ENCODE data around the gene NCOA5.
"Not testable (repeated sequence)": the region's sequence is repeated elsewhere in the genome, so short reads cannot be mapped to it uniquely, and the experiment has no call there.

The NCOA5 gene

DNA sequence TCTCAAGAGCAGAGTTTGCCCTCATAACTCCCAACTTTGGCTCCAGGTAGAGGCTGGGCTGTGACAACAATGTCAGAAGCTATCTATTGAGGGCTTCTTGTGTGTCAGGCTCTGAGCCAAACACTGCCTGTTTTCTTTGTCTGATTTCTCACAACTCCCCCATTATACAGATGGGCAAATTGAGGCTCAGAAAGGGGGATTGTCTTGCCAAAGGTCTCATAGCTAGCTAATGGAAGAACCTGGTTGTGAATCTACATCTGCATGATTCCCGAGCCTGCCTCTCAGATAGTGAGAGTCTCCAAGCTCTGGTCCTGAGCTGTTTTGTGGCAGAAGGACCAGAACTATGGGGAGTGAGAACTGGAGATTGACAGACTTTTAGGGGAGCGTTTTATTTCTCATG lies 29.8 kb upstream of the NCOA5 start:
- no peak for DNase-seq

DNA sequence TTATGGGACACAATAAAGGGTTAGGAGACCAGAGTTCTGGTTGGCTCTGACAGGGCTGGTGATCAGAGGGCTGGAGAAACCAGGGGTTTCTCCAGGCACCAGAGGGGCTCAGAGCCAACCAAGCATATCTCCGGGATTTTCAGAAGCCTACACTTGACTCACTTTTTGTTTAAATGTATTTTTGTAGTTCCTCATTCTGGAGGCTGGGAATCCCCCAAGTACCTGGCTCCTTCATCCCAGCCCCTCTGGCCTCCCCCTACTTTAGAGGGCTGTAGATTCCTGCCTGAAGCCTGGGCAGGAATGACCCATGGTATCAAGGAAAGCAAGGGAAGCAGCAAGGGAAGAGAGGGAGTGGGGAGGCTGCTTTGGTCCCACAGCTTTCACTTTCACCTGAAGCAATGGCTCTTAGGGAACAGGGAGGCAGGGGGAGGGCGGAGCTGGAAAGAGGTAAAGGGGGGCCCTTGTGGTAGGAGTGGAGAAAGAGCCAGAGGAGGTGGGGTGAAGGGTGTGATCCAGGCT lies 29.3 kb upstream of the NCOA5 start:
- DNase-seq: no peak

DNA sequence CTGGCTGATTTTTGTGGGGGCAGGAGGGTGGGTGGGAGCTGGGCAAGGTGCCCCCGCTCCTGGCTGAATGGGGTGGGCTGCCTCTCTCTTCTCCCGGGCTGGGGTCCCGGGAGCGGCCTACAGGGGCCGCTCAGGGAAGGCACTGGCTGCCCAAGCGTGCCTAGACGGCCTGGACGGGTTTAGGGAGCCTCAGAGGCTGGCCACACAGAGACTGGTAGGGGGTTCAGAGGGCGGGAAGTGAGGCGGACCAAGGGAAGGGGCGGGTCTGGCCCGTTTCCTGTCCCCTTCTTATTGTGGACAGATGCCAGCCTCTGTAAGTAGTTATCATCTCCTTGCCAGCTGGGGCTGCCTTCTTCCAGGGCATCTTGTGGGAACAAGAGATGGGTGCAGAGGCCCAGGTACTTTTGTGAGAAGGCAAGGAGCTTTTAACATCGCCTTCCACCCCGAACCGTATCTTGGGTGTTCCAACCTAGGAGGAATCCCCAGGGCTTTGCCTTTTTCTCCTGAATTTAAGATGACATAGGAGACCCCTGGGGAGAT lies 28.8 kb upstream of the NCOA5 start:
- DNase-seq: no peak

DNA sequence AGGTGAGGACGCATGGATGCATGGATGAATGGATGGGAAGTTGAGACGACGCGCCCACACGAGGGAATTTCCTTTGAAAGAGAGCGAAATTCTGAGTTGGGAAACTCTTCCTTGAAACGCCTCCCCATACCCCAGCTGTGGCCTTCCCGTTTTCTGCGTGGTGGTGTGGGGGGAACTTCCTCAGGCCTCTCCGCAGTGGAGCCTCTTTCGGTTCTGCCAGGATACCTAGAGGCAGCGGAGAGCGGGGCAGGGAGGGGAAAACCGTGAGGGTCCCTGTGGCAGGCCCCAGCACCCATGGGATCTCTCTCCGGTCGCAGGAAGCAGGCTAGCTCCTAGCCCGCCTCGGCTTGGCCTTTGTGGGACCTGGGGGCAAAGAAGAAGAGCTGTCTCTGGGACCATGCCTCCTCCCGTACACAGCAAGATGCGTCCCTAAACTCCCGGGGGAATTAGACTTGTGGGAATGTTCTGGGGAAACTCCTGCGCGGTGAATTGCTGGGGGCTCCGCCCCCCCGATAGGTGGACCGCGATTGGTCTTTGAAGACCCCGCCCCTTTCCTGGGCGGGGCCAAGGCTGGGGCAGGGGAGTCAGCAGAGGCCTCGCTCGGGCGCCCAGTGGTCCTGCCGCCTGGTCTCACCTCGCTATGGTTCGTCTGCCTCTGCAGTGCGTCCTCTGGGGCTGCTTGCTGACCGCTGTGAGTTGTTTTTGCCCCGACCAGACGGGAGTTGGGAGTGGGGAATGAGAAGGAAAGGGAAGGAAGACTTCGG lies 28.1 kb upstream of the NCOA5 start, which contains the start of gene CD40:
CD40 (plus strand) TSS at position 611 of the 764 bp plus-strand sequence; CDS start at position 641, 30 bp downstream.
- DNase-seq: peak; percentile 65

DNA sequence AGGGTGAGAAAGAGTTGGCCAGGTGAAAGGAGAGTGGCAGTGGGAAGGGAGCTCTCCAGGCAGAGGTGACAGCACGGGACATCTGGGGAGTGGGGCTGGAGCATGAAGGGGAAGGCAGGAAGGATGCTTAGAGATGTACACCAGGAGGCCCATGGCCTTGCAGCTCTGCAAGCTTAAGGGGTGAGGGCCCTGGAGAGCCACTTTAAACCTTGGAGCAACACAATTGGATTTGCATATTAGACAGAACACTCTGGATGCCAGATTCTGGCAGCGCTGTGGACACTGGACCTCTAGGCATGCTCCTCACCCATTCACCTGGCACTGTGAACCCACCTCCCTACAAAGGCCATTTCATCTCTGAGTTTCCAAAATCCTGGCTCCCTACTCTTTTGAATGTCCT lies 24.7 kb upstream of the NCOA5 start:
- DNase-seq: no peak

DNA sequence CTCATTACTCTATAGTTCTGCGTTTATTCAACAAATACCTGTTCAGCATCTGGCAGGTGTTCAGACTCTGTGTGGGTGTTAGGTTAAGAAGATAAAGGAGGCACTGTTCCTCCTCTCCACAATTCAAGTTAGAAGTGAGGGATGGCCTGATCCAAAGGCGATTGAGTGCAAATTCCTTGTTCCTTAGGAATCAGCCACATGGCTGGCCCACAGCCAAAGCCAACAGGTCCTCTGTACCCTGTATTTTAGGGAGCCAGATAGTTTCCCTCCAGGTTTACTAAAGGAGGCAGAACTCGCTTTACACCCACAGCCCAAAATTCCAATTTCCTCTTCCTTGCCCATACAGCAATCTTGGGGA lies 23.3 kb upstream of the NCOA5 start:
- no peak for DNase-seq

DNA sequence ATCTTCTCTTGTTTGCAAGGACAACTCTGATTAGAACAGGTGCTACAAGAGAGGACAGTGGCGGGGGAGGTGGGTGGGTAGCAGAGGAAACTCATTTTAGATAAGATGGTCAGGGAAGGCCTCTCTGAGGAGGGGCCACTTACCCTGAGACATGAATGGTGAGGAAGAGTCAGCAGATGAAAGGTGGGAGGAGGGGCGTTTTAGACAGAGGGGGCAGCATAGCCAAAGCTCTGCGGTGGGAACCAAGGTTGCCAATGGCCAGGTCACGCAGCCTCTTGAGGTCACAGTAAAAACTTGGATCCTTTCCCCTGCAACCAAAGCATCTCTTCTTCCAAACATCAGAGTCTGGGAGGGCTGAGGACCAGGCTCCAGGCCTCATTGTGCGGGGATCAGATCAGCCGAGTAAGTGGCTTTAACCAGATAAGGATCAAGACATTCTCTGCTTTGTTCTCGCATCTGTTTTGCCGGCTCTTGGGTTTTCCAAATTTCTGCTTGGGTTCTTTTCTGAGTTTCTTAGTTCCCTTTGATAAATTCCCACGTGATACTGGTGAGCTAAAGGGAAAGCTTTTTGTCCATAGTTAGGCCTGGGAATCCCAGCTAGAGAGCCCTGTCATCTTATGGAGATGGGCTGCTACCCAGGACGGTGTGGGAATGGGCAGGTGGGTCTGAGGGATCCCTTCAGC lies 22.8 kb upstream of the NCOA5 start:
- DNase-seq: no peak

DNA sequence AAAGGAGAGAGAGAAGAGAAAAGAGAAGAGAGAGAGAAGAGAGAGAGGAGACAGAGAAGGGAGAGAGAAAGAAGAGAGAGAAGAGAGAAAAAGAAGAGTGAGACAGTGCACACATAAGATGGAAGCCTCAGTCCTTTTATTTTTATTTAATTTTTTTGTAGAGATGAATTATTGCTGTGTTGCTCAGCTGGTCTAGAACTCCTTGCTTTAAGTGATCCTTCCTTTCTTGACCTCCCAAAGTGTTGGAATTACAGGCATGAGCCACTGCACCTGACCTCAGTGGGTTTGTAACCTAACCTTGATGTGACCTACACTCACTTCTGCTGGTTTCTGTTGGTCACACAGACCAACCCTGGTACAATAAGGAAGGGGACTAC lies 22.1 kb upstream of the NCOA5 start:
- DNase-seq: no peak

DNA sequence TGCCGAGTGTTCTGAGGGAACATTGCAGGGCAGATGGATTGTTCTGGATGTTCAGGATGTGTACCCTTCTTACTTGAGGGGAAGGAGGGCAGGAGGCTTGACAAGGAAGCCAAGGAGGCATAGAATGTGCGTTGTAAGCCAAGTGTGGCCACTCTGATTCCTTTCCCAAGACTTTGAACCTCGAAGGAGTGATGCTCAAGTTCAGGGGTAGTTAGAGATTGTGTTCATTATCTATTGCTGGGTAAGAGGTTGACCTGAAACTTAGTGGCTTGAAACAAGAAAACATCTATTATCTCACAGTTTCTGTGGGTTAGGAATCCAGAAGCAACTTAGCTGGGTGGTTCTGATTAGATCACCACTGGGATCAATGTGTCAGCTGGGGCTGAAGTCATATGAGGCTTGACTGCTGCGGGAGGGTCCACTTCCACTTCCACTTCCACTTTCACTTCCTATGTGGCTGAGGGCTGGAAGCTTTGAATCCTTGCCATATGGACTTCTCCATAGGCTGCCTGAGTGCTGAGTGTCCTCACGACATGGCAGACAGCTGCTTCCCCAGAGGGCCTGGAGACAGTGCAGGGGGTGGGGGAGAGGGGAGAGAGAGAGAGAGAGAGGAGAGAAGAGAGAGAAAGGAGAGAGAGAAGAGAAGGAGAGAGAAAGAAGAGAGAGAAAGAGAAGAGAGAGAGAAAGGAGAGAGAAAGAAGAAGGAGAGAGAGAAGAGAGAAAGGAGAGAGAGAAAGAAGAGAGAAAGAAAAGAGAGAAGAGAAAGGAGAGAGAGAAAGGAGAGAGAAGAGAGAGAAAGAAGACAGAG lies 21.5 kb upstream of the NCOA5 start:
- DNase-seq: no peak

DNA sequence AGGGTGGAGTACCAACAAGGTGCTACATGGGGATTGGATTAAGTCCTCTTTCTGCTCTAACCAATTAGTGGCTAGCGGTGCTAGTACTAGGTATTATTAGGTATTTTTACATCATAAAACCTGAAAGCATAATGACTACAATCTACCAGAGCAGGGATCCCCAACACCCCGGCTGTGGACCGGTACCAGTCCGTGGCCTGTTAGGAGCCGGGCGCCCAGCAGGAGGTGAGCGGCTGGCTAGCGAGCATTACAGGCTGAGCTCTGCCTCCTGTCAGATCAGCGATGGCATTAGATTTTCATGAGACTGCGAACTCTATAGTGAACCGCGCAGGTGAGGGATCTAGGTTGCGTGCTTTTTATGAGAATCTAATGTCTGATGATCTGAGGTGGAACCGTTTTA lies 19.2 kb upstream of the NCOA5 start:
- no peak for DNase-seq

DNA sequence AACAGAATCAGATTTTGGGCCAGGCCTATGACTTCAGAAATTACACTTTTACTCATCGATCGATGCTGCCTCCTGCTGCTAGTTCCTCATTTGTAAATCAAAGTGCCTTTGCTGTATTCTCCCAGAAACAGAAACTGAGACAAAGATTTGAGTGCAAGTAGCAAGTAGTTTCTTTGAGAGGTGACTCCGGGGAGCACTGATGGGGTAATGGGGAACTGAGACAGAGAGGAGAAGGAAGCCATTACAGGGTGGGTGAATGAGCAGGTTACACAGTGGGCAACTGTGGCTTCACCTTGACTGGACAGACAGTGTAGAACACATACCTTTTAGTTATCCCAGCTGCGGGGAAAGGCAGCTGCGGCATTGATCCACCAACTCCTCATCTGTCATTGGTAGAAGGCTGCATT lies 18.7 kb upstream of the NCOA5 start:
- DNase-seq: no peak

DNA sequence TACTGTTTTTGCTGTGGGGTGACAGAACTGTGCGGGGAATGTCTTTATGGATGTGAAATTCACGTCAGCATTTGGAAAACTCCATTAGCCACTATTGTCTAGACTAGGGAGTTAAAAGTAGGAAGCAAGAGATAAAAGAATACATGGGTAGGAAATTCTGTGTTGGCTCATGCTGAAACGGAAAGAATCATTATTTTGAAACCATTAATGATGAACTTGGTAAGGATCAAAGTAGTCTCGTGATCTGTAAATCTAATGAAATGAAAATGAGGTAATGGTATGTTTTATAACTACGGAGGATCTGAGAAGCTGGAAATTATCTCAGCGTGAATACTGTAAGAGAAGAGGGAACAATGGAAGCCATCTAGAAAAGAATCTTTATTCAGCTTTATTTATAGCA lies 17.3 kb upstream of the NCOA5 start:
- DNase-seq: no peak

DNA sequence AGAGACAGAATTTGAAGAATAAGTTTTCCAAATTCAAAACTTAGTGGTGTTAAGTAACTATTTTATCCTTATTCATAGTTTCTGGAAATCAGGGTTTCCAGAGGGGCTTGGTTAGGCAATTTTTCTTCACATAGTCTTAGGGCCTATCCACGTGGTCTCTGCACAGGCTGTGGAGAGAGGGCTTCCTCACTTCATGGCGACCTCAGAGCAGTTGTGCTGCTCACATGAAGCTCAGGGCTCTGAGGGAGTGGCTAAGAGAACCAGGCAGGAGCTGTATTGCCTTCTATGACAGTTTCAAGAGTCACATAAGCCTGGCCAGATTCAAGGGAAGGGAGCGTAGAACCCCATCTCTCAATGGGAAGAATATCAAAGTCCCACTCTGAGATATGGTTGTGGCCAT lies 14.5 kb upstream of the NCOA5 start:
- no peak for DNase-seq

DNA sequence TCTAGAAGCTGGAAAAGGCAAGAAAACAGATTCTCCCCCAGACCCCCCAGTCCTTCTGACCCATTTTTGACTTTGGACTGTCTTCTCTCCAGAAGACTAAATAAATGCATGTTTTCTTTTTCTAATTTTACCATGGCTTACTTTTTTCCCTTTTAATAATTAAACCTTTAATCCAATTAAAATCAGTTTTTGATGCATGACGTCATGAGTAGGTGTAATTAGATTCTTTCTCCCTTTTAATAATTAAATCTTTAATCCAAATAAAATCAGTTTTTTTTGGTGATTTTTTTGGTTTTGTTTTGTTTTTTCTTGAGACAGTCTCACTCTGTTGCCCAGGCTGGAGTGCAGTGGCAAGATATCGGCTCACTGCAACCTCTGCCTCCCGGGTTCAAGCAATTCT lies 13.2 kb upstream of the NCOA5 start:
- no peak for DNase-seq

DNA sequence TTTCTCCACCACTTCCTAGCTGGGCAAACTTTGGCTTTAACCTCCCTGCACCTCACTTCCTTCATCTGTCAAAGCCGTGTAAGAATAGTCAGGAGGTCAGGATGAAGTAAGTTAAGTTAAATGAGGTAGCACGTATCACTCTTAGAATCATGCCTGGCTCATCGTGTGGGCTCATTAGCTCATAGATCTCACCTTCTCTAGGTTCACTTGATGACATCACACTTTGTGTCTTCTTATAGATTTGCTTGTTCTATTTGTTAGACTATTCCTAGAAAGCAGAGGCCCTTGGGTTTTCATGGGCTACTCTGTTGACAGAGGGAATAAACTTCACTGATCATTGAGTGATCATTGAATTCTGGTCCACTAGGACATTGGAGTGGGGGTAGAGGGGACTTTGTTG lies 12.2 kb upstream of the NCOA5 start:
- no peak for DNase-seq

DNA sequence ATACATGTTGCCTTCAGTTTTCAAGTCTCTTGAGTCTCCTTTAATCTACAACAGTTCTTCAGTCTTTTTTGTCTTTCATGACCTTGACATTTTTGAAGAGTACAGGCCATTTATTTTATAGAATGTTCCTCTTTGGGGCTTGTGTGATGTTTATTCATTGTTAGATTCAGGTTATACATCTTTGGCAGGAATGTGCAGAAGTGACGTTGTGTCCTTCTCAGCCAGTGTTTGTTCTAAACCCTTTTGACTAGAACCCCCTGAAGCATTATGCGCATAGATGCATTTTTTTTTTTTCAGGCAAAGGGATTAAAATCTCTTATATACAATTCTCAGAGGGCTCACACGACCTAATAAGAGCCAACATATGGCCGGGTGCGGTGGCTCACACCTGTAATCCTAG lies 11.2 kb upstream of the NCOA5 start:
- no peak for DNase-seq

DNA sequence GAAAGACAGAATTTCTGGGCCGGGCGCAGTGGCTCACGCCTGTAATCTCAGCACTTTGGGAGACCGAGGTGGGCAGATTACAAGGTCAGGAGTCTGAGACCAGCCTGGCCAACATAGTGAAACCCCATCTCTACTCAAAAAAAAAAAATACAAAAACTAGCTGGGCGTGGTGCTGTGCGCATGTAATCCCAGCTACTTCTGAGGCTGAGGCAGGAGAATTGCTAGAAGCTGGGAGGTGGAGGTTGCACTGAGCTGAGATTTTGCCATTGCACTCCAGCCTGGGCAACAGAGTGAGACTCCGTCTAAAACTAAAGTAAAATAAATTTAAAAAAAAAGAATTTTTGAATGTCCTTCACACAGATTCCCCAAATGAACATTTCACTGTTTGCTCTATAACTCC lies 10.7 kb upstream of the NCOA5 start:
- not testable (repeated sequence) for DNase-seq

DNA sequence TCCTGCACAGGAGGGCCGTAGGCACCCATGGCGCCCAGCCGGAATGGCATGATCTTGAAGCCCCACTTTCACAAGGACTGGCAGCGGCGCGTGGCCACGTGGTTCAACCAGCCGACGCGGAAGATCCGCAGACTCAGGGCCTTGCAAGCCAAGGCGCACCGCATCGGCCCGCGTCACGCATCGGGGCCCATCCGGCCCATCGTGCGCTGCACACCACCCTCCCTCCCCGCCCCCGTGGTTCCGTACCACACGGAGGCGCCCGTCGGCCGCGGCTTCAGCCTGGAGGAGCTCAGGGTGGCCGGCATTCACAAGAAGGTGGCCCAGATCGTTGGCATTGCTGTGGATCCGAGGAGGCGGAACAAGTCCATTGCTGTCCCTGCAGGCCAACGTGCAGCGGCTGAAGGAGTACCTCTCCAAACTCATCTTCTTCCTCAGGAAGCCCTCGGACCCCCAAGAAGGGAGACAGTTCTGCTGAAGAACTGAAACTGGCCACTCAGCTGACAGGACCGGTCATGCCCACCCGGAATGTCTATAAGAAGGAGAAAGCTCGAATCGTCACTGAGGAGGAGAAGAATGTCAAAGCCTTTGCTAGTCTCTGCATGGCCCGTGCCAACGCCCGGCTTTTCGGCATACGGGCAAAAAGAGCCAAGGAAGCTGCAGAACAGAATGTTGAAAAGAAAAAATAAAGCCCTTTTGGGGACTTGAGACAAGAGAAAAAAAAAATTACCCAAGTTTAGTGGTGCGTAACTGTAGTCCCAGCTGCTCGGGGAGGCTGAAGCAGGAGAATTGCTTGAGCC lies 9.9 kb upstream of the NCOA5 start:
- DNase-seq: no peak

DNA sequence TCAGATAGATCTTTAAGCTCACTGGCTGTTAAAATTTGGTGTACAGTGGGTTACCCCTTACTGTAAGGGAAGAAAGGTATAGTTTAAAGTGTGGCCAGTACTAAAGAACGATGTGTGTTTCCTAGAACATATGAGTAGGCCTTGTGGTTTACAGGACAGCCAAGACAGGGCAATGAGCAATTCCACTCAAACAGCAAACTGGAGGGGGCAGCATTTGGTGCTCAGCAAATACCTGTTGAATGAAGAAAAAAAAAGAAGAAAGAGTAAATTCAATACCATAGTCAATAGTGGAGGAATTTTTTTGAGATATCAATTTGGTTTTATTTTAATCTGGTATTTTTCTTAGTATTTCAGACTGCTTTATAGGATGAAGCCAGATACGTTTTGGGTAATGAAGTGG lies 3.8 kb upstream of the NCOA5 start:
- no peak for DNase-seq

DNA sequence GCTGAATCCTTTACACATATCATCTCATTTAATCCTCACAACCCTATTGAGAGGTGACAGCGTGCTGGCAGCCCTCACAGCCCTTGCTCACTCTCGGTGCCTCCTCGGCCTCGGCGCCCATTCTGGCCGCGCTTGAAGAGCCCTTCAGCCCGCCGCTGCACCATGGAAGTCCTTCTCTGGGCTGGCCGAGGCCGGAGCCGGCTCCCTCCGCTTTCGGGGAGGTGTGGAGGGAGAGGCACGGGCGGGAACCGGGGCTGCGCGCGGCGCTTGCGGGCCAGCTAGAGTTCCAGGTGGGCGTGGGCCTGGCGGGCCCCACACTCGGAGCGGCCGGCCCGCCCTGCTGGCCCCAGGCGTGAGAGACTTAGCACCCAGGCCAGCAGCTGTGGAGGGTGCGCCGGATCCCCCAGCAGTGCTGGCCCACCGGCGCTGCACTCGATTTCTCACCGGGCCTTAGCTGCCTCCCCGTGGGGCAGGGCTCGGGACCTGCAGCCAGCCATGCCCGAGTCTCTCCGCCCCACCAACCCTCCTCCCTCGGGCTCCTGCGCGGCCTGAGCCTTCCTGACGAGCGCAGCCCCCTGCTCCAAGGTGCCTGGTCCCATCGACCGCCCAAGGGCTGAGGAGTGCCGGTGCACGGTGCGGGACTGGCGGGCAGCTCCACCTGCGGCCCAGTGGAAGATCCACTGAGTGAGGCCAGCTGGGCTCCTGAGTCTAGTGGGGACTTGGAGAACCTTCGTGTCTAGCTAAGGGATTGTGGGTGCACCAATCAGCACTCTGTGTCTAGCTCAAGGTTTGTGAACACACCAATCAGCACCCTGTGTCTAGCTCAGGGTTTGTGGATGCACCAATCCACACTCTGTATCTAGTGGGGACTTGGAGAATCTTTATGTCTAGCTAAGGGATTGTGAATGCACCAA lies 2.1 kb upstream of the NCOA5 start:
- DNase-seq: not testable (repeated sequence)

DNA sequence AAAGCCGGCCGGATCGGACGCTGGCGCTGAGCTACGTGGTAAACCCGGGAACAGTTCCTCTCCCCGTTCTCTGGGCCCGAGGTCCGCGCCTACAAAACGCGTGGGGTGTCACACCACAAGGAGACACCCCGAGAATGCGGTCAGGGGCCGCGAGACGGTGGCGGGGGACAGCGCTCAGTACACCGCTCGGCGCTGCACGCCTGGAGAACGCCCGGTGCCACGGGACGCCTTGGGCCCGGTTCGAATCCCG lies 670 bp downstream of the NCOA5 start:
- DNase-seq: no peak
